ENCODE data around the gene LRRC51. TPM values are rescaled to one million over a fixed set of nuclear protein-coding genes. Genes with fewer than 3 reads are reported as not detected.
A peak's percentile ranks its signal among the peaks of the same experiment; 100 is the strongest.

Gene LRRC51
- total RNA-seq, 1 experiment from 2014 or later: 13.4 TPM

GRCh38 chr11:72112978-72113808 is 32.5 kb downstream of the LRRC51 start:
- Histone ChIP-seq H3K36me3 (ENCODE audit: control insufficient read depth, insufficient read depth, low read length) (no peaks in the 10 kb centered on the region), H3K27ac (ENCODE audit: low read length) (peak overlapping the region; percentile 99), H3K9me3 (ENCODE audit: control insufficient read depth, insufficient read depth, low read depth, low read length) (no peaks in the 10 kb centered on the region), H3K4me1 (ENCODE audit: control insufficient read depth, insufficient read depth, low read length) (peaks cover 16% of the 10 kb centered on the region), H3K27me3 (ENCODE audit: control insufficient read depth, insufficient read depth, low read length) (no peaks in the 10 kb centered on the region), H3K4me3 (ENCODE audit: low read depth in 2 of 2, low read length in 2 of 2) (peak overlapping the region; percentile 52 to 94)
- CTCF ChIA-PET: interaction anchor here (0.7 to 1.0 kb wide), 2 partner anchors 22 to 318 kb away, joined by 3 read pairs; no protein-coding TSS in a partner anchor
- DNase-seq (ENCODE audit: low read depth, low spot score) (no peak), ATAC-seq (no peak)
- no peak for TF ChIP-seq REST (IDR thresholded peaks at IDR 0.05; ENCODE audit: insufficient read depth in 1 of 2, low read depth in 2 of 2, low read length in 1 of 2)
- TF ChIP-seq, protein P1, sequence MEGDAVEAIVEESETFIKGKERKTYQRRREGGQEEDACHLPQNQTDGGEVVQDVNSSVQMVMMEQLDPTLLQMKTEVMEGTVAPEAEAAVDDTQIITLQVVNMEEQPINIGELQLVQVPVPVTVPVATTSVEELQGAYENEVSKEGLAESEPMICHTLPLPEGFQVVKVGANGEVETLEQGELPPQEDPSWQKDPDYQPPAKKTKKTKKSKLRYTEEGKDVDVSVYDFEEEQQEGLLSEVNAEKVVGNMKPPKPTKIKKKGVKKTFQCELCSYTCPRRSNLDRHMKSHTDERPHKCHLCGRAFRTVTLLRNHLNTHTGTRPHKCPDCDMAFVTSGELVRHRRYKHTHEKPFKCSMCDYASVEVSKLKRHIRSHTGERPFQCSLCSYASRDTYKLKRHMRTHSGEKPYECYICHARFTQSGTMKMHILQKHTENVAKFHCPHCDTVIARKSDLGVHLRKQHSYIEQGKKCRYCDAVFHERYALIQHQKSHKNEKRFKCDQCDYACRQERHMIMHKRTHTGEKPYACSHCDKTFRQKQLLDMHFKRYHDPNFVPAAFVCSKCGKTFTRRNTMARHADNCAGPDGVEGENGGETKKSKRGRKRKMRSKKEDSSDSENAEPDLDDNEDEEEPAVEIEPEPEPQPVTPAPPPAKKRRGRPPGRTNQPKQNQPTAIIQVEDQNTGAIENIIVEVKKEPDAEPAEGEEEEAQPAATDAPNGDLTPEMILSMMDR (IDR thresholded peaks at IDR 0.05): no peak
- no peak for TF ChIP-seq TCF7L2 (IDR thresholded peaks at IDR 0.05; ENCODE audit: low read depth, low read length)
- TF ChIP-seq SIN3A (IDR thresholded peaks at IDR 0.05; ENCODE audit: borderline replicate concordance, insufficient read depth, low read depth, low read length): no peak
- TF ChIP-seq POLR2AphosphoS5 (IDR thresholded peaks at IDR 0.05; ENCODE audit: low read depth, low read length): no peak
- in situ Hi-C loops (cut with HindIII; ENCODE audit: low pct_unique_long_range_greater_than_20kb, low sequenced_read_pairs): no loop called here
- intact Hi-C loops (cut with micrococcal nuclease; ENCODE audit: unreplicated experiment): no loop called here
- BruUV-seq (replicated peaks): TSS peak; percentile 99
- POLR2A ChIA-PET: interaction anchor here (0.5 to 1.1 kb wide), 4 partner anchors 13 to 31 kb away, joined by 3 to 11 read pairs (median 4); no protein-coding TSS in a partner anchor

- in situ Hi-C loops (cut with HindIII; ENCODE audit: low pct_unique_long_range_greater_than_20kb, low sequenced_read_pairs) (no loop called here), intact Hi-C loops (cut with micrococcal nuclease; ENCODE audit: unreplicated experiment) (no loop called here)
- no peak overlapping the region for H3K27ac ChIP-seq (ENCODE audit: low read length)
Measured at GRCh38 chr11:72114570-72114969, 33.9 kb downstream of the LRRC51 start.

More at GRCh38 chr11:72114570-72114969, 33.9 kb downstream of the LRRC51 start:
- Histone ChIP-seq H3K27me3 (ENCODE audit: control insufficient read depth, insufficient read depth, low read length) (no peaks in the 10 kb centered on the region), H3K4me1 (ENCODE audit: control insufficient read depth, insufficient read depth, low read length) (peaks cover 16% of the 10 kb centered on the region), H3K9me3 (ENCODE audit: control insufficient read depth, insufficient read depth, low read depth, low read length) (no peaks in the 10 kb centered on the region), H3K36me3 (ENCODE audit: control insufficient read depth, insufficient read depth, low read length) (no peaks in the 10 kb centered on the region), H3K4me3 (ENCODE audit: low read depth in 2 of 2, low read length in 2 of 2) (no peak overlapping the region)
- POLR2A ChIA-PET: no interaction called here
- TF ChIP-seq, protein P1 (IDR thresholded peaks at IDR 0.05): no peak
- no peak for TF ChIP-seq TCF7L2 (IDR thresholded peaks at IDR 0.05; ENCODE audit: low read depth, low read length)
- no peak for TF ChIP-seq REST (IDR thresholded peaks at IDR 0.05; ENCODE audit: insufficient read depth in 1 of 2, low read depth in 2 of 2, low read length in 1 of 2)
- no peak for TF ChIP-seq POLR2AphosphoS5 (IDR thresholded peaks at IDR 0.05; ENCODE audit: low read depth, low read length)
- no peak for TF ChIP-seq SIN3A (IDR thresholded peaks at IDR 0.05; ENCODE audit: borderline replicate concordance, insufficient read depth, low read depth, low read length)
- DNase-seq (ENCODE audit: low read depth, low spot score): no peak
- CTCF ChIA-PET: no interaction called here
- no TSS peak for BruUV-seq (replicated peaks)
- ATAC-seq: no peak
